Endodermal cell (in vitro differentiated cells): ENCODE measurements around the gene CARD6. TPM values are rescaled to one million over a fixed set of nuclear protein-coding genes. Genes with fewer than 3 reads are reported as not detected.
A peak's percentile ranks its signal among the peaks of the same experiment; 100 is the strongest.
"Not testable (repeated sequence)": the region's sequence is repeated elsewhere in the genome, so short reads cannot be mapped to it uniquely, and the experiment has no call there.

Experiments
- DNase-seq: peaks from one replicate; pipeline ENCODE4 v3.0.0-alpha.2; 2017
- H3K27ac ChIP-seq: 2 replicates; pipeline ENCODE4 v1.5.1; 2013; ENCODE audit warnings: mild to moderate bottlenecking, low read depth, low read length, moderate library complexity
- H3K27me3 ChIP-seq: 2 replicates; pipeline ENCODE4 v1.6.1; 2013; ENCODE audit warnings: mild to moderate bottlenecking, low read length, moderate library complexity; ENCODE audit not compliant: insufficient read depth, control insufficient read depth, poor library complexity, severe bottlenecking
- H3K36me3 ChIP-seq: 2 replicates; pipeline ENCODE4 v1.7.0; 2013; ENCODE audit warnings: mild to moderate bottlenecking, low read length, moderate library complexity; ENCODE audit not compliant: control insufficient read depth, insufficient read depth
- H3K4me1 ChIP-seq: one replicate; pipeline ENCODE4 v1.7.0; 2013; ENCODE audit warnings: low read length; ENCODE audit not compliant: control insufficient read depth, insufficient read depth
- H3K4me3 ChIP-seq: 2 replicates; pipeline ENCODE4 v1.5.1; 2013; ENCODE audit warnings: mild to moderate bottlenecking, low read length, moderate library complexity
- H3K9ac ChIP-seq: 2 replicates; pipeline ENCODE4 v1.6.1; 2013; ENCODE audit warnings: mild to moderate bottlenecking, low read length, moderate library complexity; ENCODE audit not compliant: poor library complexity, severe bottlenecking; ENCODE audit errors: extremely low read depth
- H3K9me3 ChIP-seq: 2 replicates; pipeline ENCODE4 v1.6.1; 2013; ENCODE audit warnings: mild to moderate bottlenecking, low read length, moderate library complexity; ENCODE audit not compliant: control insufficient read depth
- H3K27ac Mint-ChIP-seq: 2 replicates; pipeline ENCODE4 v1.8.0; 2020; ENCODE audit warnings: mixed read lengths
- H3K27me3 Mint-ChIP-seq: 2 replicates; pipeline ENCODE4 v1.8.0; 2021; ENCODE audit warnings: mild to moderate bottlenecking, mixed read lengths; ENCODE audit not compliant: insufficient read depth
- H3K36me3 Mint-ChIP-seq: 2 replicates; pipeline ENCODE4 v1.8.0; 2020; ENCODE audit warnings: low read depth, mixed read lengths
- H3K4me1 Mint-ChIP-seq: 2 replicates; pipeline ENCODE4 v1.8.0; 2020; ENCODE audit warnings: mixed read lengths
- H3K4me3 Mint-ChIP-seq: 2 replicates; pipeline ENCODE4 v1.8.0; 2020; ENCODE audit warnings: mild to moderate bottlenecking, moderate library complexity, mixed read lengths
- H3K9me3 Mint-ChIP-seq: 2 replicates; pipeline ENCODE4 v1.8.0; 2020; ENCODE audit warnings: mild to moderate bottlenecking, mixed read lengths
- WGBS, 2 experiments: methylation state at CpG; one replicate each; pipeline versions ENCODE4 v1.1.5 to v1.1.7; 2013; ENCODE audit warnings: missing lambda C conversion rate in 2 of 2, mixed read lengths in 1 of 2; ENCODE audit not compliant: insufficient coverage in 1 of 2, insufficient read length in 1 of 2; 5-methylcytosine and 5-hydroxymethylcytosine counted together
- total RNA-seq, 2 donors: library from RNA; stranded (reverse); fragmentation: NEBNext Ultra II Directional in 1 of 2; extraction: Animal tissue kit (Norgen Biotek cat#: 25700) in 1 of 2; gene quantifications; 2 replicates in 1 of 2; 3 replicates in 1 of 2; pipeline ENCODE4 v1.2.1, GENCODE V29; 2021
- TF ChIP-seq, protein P1 (sequence below): fragments of 200-600 bp; sonication (generic); conservative IDR thresholded peaks from 2 replicates; pipeline ENCODE4 v1.5.0; 2021; ENCODE audit warnings: antibody characterized with exemption, mild to moderate bottlenecking

The CARD6 gene
- total RNA-seq, 2 donors from 2014 or later: 0.13 TPM

DNA sequence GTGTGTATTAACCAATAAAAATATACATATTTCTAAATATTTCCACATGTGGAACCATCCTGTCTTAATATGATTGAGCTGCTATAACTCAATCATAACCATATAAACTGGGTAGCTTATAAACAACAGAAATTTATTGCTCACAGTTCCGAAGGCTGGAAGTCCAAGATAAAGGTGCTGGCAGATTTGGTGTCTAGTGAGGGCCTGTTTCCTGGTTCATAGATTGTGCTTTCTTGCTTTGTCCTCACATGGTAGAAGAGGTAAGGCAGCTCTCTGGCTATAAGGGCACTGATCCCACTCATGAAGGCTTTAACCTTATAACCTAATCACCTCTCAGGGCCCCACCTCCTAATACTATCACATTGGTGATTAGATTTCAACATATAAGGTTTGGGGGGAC lies 29.0 kb upstream of the CARD6 start:
- H3K27ac ChIP-seq: no peak overlapping the region
- no peaks in the 10 kb centered on the region for H3K27me3 ChIP-seq
- DNase-seq: no peak
- TF ChIP-seq, protein P1, sequence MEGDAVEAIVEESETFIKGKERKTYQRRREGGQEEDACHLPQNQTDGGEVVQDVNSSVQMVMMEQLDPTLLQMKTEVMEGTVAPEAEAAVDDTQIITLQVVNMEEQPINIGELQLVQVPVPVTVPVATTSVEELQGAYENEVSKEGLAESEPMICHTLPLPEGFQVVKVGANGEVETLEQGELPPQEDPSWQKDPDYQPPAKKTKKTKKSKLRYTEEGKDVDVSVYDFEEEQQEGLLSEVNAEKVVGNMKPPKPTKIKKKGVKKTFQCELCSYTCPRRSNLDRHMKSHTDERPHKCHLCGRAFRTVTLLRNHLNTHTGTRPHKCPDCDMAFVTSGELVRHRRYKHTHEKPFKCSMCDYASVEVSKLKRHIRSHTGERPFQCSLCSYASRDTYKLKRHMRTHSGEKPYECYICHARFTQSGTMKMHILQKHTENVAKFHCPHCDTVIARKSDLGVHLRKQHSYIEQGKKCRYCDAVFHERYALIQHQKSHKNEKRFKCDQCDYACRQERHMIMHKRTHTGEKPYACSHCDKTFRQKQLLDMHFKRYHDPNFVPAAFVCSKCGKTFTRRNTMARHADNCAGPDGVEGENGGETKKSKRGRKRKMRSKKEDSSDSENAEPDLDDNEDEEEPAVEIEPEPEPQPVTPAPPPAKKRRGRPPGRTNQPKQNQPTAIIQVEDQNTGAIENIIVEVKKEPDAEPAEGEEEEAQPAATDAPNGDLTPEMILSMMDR: no peak
- no peak overlapping the region for H3K9ac ChIP-seq
- WGBS, 2 experiments: 20 to 41% methylated on average over 1 of the region's 1 CpG
- no peaks in the 10 kb centered on the region for H3K9me3 ChIP-seq
- H3K4me1 Mint-ChIP-seq: peaks cover 10% of the 10 kb centered on the region
- no peaks in the 10 kb centered on the region for H3K36me3 ChIP-seq
- H3K9me3 Mint-ChIP-seq: no peaks in the 10 kb centered on the region
- no peak overlapping the region for H3K4me3 ChIP-seq
- peaks cover 4% of the 10 kb centered on the region for H3K4me1 ChIP-seq
- no peaks in the 10 kb centered on the region for H3K27me3 Mint-ChIP-seq
- no peak overlapping the region for H3K27ac Mint-ChIP-seq
- no peak overlapping the region for H3K4me3 Mint-ChIP-seq
- no peaks in the 10 kb centered on the region for H3K36me3 Mint-ChIP-seq

DNA sequence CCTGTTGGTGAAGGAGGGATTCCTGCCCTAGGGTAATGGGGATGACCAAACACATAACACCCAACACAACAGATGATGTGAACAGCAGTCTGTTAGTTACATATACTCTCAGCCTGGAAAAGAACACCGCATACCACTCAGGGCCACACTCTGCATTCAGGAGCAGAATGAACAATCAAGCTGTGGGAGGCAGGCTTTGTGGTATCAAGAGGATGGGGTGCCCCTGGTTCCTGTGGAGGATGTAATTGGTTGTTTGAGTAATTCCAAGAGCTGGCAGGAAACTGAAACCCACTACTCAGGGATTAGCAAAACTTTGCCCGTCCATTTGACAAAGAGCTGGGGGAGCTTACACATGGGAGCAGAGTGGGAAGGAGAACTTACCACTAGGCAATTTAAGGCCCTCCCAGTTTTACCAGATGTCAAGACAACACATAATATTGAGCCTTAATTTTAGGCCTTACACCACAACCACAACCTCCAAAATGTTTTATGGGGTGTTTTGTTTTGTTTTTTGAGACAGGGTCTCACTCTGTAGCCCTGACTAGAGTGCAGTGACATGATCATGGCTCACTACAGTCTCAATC lies 27.4 kb upstream of the CARD6 start:
- H3K36me3 Mint-ChIP-seq: no peaks in the 10 kb centered on the region
- no peak overlapping the region for H3K27ac Mint-ChIP-seq
- no peak overlapping the region for H3K9ac ChIP-seq

DNA sequence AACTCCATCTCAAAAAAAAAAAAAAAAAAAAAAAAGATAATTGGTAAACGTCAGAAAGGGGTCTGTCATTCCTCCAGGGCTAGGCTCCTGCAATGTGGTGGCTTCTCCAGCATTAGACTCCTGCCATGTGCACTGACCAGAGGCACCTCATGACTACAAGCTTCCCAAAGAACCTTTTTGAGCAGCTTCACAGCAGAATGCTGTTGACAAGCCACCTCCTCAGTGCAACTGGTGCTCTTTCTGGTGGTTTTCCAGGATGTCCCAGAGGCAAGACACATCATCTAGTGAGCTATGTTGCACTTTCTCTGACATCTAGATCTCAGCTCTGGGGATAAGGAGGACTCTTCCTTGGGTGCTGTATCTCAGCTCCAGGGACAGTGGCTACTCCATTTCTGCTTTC lies 17.7 kb upstream of the CARD6 start:
- H3K4me3 ChIP-seq: no peak overlapping the region
- Mint-ChIP-seq H3K27me3 (no peaks in the 10 kb centered on the region), H3K4me3 (no peak overlapping the region), H3K27ac (no peak overlapping the region), H3K36me3 (peaks cover 25% of the 10 kb centered on the region), H3K4me1 (peaks cover 21% of the 10 kb centered on the region), H3K9me3 (no peaks in the 10 kb centered on the region)
- H3K27ac ChIP-seq: no peak overlapping the region
- no peaks in the 10 kb centered on the region for H3K27me3 ChIP-seq
- TF ChIP-seq, protein P1: no peak
- H3K9me3 ChIP-seq: no peaks in the 10 kb centered on the region
- no peak overlapping the region for H3K9ac ChIP-seq
- peaks cover 7% of the 10 kb centered on the region for H3K4me1 ChIP-seq
- 56% methylated on average over 1 of the region's 1 CpG; no CpG with 5 or more reads in 1 of the 2 experiments for WGBS, 2 experiments
- no peak for DNase-seq
- peaks cover 29% of the 10 kb centered on the region for H3K36me3 ChIP-seq

More for the DNA sequence above, 27.4 kb upstream of the CARD6 start:
- Mint-ChIP-seq H3K9me3 (no peaks in the 10 kb centered on the region), H3K4me3 (no peak overlapping the region), H3K27me3 (no peaks in the 10 kb centered on the region), H3K4me1 (peaks cover 2% of the 10 kb centered on the region)
- Histone ChIP-seq H3K27ac (no peak overlapping the region), H3K4me1 (no peaks in the 10 kb centered on the region), H3K9me3 (no peaks in the 10 kb centered on the region), H3K4me3 (no peak overlapping the region), H3K27me3 (no peaks in the 10 kb centered on the region), H3K36me3 (no peaks in the 10 kb centered on the region)
- TF ChIP-seq, protein P1: no peak
- no peak for DNase-seq
- WGBS, 2 experiments: 98% methylated on average over 2 of the region's 2 CpGs; no CpG with 5 or more reads in 1 of the 2 experiments

DNA sequence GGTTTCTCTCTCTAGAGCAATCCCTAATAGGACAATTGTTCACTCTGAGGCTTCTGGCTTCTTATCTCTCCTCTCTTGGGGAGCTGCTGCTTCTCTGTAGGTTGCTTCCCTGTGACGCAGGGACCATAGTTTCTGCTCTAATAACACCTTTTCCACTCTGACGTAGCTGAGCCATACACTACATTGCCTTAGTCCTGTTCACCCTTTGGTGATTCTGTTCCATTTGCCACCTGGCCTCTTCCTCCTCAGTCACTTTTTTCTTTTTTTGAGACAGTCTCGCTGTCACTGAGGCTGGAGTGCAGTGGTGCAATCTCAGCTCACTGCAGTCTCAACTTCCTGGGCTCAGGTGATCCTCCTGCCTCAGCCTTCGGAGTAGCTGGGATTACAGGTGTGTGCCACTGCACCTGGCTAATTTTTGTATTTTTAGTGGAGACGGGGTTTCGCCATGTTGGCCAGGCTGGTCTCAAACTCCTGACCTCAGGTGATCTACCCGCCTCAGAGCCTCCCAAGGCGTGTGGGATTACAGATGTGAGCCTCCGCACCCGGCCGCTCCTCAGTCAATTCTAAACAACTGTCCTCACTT lies 15.6 kb upstream of the CARD6 start:
- H3K27me3 ChIP-seq, H3K4me3 Mint-ChIP-seq, H3K9me3 Mint-ChIP-seq, H3K27me3 Mint-ChIP-seq, H3K4me1 ChIP-seq, H3K4me3 ChIP-seq, H3K9me3 ChIP-seq, H3K9ac ChIP-seq, H3K27ac ChIP-seq: not testable (repeated sequence)
- peaks cover 33% of the 10 kb centered on the region for H3K4me1 Mint-ChIP-seq
- peaks cover 46% of the 10 kb centered on the region for H3K36me3 Mint-ChIP-seq
- peak overlapping the region; percentile 59 for H3K27ac Mint-ChIP-seq
- WGBS, 2 experiments: 77 to 95% methylated on average over 4 to 11 of the region's 11 CpGs
- peak; percentile 66 for DNase-seq
- peaks cover 50% of the 10 kb centered on the region for H3K36me3 ChIP-seq
